C4-2B (cell line): Measurements from ENCODE around the gene SQSTM1.

Experiments used
- ZFX ChIP-seq: fragments of 450-650 bp; IDR thresholded peaks from 2 replicates; pipeline ENCODE4 v1.6.1; 2017
- TF ChIP-seq, protein P1 (sequence below): fragments of 450-650 bp; conservative IDR thresholded peaks from 2 replicates; pipeline ENCODE4 v1.5.1; 2017; ENCODE audit warnings: mild to moderate bottlenecking

DNA sequence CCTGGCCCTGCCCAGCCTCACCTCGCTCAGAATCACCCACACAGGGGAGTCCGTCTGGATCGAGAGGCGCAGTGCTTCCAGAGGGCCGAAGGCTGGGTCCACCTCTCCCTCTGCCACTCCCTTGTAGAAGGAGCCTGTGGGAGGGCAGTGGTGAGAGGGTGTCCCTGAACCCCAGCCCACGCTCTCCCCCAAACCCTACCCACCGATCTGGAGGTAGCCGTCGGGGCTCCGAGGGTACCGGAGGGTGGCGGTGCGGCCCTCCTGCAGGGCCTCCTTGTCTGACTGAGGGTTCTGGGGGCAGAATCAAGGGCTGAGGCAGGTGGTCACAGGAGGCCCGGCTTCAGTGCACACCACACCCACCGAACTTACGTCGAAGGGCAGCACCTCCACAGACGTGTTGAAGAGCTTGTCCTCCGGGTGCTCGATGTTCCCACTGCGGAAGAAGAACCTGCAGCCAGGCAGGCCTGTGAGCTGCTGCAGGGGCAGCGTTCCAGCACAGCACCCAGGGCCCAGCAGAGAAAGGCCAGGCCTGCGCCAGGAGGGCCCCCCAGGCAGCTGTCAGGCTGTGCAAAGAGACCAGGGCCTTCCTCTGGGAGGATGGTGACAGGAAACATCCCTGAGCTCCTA is 22.4 kb upstream of the SQSTM1 start:
- TF ChIP-seq, protein P1, sequence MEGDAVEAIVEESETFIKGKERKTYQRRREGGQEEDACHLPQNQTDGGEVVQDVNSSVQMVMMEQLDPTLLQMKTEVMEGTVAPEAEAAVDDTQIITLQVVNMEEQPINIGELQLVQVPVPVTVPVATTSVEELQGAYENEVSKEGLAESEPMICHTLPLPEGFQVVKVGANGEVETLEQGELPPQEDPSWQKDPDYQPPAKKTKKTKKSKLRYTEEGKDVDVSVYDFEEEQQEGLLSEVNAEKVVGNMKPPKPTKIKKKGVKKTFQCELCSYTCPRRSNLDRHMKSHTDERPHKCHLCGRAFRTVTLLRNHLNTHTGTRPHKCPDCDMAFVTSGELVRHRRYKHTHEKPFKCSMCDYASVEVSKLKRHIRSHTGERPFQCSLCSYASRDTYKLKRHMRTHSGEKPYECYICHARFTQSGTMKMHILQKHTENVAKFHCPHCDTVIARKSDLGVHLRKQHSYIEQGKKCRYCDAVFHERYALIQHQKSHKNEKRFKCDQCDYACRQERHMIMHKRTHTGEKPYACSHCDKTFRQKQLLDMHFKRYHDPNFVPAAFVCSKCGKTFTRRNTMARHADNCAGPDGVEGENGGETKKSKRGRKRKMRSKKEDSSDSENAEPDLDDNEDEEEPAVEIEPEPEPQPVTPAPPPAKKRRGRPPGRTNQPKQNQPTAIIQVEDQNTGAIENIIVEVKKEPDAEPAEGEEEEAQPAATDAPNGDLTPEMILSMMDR = no peak
- no peak for TF ChIP-seq ZFX
